GM12892 (cell line): Measurements from ENCODE around the gene ACOT8.

Source experiments
- DNase-seq: peaks from one replicate; pipeline ENCODE4 v3.0.0; 2011; ENCODE audit not compliant: insufficient read length
- FAIRE-seq: peaks from 2 replicates; lab custom pipeline; 2011; peaks lifted over from hg19 to GRCh38; lab: Jason Lieb, UNC
- POLR2A ChIP-seq: IDR thresholded peaks from 2 replicates; pipeline ENCODE4 v1.6.1; 2011; ENCODE audit warnings: low read depth, low read length, control low read depth
- POLR2AphosphoS5 ChIP-seq: IDR thresholded peaks from 2 replicates; pipeline ENCODE4 v1.6.1; 2011; ENCODE audit warnings: low read depth, low read length, control low read depth
- TAF1 ChIP-seq: IDR thresholded peaks from 2 replicates; pipeline ENCODE4 v1.6.1; 2011; ENCODE audit warnings: low read depth, mild to moderate bottlenecking, control low read depth, low read length, borderline replicate concordance

The ACOT8 gene

DNA sequence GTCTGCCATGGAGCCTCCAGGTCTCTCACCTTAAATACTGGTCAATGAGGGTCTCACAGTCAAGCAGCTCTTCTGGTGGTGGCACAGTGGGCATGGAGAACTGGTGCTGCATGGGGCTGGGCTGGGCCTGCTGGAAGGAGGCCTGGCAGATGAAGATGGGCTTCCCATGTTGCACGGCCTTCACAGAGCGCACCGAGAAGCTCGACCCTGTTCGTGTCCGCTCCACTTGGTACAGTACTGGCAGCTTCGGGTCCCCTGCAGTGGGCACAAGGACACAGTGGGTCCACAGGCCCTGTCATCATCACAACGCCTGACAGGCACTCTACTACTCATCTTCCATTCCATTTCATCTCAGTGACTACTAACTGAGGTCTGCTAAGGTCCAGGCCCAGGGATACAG lies 8.8 kb downstream of the ACOT8 start:
- no peak for DNase-seq
- no peak for FAIRE-seq
- TF ChIP-seq TAF1 (no peak), POLR2A (no peak), POLR2AphosphoS5 (no peak)

DNA sequence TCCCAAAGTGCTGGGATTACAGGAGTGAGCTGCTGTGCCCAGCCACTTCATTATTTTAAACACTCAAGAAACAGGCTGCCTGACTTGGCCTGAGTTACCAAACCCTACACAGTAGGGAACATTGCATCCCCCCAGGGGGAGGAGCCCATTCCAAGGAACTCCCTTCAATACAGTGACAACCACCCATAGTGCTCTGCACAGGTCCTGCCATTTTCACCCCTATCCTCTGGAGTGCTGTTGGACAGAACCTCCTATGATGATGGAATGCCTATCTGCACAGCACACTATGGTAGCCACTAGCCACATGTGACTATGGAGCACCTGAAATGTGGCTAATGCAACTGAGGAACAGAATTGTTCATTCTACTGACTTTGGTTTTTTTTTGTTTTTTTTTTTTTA lies 11.7 kb downstream of the ACOT8 start:
- TF ChIP-seq POLR2A (no peak), TAF1 (no peak)
- no peak for FAIRE-seq
- no peak for DNase-seq

DNA sequence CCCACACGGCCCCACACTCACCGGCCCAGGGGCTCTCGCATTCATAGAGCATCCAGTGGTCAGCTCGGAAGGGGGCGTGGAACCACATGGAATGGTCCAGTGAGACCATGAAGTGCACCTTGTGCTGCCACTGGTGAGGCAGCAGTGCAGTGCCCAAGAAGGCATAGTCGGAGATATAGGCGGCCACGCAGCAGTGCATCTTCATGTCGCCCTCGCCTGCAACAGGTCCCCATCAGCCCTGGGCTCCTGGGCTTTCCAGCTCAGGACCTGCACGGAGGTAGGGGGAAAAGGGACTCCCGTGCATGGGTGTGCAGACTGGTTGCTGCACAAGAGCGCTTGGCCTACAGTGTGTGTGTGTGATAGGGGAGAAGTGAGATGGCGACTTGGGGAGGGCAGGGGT lies 13.7 kb downstream of the ACOT8 start:
- FAIRE-seq (no peak), DNase-seq (no peak)
- TF ChIP-seq POLR2A, result no peak
- TF ChIP-seq TAF1, result no peak
- TF ChIP-seq POLR2AphosphoS5, result no peak

DNA sequence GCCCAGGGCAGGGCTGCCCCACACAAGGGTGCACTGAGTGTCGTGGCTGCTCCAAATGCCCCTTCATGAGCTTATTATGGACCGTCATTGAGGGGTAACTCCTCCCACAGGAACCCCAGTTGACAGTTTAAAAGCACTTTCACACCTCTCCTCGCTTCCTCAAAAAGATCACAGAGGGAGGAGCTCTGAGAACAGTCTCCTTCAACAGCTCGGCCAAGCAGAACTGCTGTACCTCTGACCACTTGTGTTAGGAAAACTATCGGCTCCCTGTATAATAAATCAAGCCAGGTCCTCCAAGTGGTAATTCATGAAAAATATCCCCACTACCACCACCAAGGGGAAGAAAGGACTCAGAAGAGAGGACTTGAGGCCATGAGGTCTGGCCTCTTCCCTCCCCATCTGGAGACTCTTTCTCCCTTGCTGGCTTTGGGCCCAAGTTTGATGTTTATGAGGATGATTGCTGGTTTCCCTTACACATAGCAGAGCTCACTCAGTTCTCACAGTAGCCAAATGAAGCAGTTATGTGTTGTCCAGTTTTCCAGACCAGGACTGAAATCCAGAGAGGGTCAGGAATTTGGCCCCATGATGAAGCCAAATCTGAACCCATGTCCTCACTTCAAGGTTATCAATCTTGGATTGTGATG lies 14.9 kb downstream of the ACOT8 start:
- DNase-seq (peak; percentile 53), FAIRE-seq (peak; percentile 9)
- TF ChIP-seq POLR2A, result peak; percentile 28; the same call in 1 of the 2 replicates
- no peak for TF ChIP-seq POLR2AphosphoS5

DNA sequence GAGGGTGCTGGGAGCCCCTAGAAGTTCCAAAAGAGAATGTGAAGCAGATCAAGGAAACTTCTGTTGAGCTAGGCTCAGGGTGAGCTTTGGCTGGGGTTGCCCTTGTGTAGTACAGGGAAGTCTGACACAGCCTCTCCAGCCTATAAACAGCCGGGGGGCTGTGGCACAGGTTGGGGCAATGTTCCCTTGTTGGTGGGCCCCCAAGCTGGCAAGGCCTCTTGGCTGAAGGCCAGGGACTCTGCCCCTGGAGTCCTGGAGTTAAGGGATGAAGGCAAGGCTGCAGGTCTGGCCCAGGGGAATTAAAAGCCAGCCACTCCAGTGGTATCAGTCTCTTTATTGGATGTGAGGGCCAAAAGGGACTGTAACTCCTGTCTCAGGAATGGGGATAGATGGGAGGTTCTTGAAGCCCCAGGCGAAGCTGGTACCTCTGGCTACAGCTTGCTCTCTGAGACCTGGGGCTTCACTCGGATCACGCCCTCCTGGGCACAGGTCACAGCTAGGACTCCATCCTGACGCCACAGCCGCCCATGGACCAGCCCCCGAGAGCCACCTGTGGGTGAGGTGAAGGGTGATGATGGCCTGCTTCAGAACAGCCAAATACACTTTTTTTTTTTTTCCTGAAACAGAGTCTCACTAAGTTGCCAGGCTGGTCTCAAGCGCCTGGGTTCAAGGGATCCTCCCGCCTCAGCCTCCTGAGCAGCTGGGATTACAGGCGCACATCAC lies 15.6 kb downstream of the ACOT8 start:
- TF ChIP-seq POLR2A (no peak), TAF1 (no peak), POLR2AphosphoS5 (no peak)
- no peak for DNase-seq
- FAIRE-seq, result no peak

DNA sequence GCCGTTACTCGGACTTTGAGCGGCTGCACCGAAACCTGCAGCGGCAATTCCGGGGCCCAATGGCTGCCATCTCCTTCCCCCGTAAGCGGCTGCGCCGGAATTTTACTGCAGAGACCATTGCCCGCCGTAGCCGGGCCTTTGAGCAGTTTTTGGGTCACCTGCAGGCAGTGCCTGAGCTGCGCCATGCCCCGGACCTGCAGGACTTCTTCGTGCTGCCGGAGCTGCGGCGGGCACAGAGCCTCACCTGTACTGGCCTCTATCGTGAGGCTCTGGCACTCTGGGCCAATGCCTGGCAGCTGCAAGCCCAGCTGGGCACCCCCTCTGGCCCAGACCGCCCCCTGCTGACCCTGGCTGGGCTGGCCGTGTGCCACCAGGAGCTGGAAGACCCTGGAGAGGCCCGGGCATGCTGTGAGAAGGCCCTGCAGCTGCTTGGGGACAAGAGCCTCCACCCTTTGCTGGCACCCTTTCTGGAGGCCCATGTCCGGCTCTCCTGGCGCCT lies 16.4 kb downstream of the ACOT8 start:
- TF ChIP-seq POLR2AphosphoS5, result no peak
- TF ChIP-seq TAF1, result no peak
- no peak for TF ChIP-seq POLR2A
- FAIRE-seq, result no peak
- no peak for DNase-seq

DNA sequence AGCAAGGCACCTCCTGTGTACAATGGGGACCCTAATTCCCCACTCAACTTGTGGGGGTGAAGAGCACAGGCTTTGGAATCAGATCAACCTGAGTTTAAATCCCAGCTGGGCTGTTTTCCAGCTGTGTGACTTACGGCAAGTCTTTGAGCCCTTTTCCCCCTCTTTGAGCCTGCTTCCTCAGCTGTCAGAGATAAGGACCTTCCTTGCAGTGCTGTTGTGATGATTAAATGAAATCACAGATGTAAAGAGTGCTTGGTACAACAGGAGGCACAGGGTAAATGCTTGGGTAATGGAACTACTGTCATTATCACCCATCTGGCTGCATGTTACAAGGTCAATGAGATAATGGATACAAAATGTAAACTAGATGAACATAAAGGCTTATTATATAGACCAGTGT lies 20.4 kb downstream of the ACOT8 start:
- FAIRE-seq (no peak), DNase-seq (no peak)
- TF ChIP-seq POLR2A (no peak), TAF1 (no peak), POLR2AphosphoS5 (no peak)

DNA sequence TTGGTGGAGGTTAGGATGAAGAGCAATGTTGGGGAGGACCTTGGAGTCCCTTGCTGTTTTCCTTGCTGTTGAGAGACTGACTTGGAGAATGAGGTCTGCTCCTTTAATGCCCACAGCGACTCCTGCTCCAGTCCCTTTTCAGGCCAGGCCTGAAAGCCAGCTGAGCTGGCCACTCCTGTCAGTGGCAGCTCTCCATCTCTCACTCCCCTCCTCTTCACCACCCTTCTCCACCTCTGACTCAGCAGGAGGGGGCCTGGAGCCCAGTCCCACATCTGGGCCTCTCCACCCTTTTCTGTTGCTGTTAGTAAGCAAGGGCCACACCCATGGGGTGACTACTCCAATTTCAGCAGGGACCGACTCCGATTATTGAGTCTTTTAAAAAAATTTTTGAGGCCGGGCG lies 21.4 kb downstream of the ACOT8 start:
- FAIRE-seq, result no peak

DNA sequence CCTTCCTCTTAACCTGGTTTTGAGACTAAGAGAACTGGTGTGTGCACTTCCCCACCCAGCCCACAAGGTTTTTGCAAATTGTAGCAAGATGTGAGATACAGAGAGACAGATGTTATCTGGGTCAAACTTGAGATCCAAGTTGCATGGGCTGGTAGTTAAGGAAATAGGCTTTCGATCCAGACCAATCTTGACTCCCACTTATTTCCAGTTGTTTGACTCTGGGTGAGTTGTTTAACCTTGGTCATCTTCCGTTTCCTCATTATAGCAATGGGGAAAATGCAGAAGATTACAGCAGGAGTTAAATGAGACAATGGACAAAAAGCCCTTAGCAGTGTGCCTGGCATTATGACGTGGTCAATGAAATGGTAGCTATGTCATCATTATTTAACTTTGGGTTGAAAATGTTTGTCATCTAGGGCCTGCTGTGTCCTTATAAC lies 21.8 kb downstream of the ACOT8 start:
- DNase-seq (no peak), FAIRE-seq (no peak)
- TF ChIP-seq TAF1 (no peak), POLR2AphosphoS5 (no peak), POLR2A (no peak)

More for the DNA sequence above, 21.4 kb downstream of the ACOT8 start:
- TF ChIP-seq TAF1 (no peak), POLR2A (no peak), POLR2AphosphoS5 (no peak)
- no peak for DNase-seq

DNA sequence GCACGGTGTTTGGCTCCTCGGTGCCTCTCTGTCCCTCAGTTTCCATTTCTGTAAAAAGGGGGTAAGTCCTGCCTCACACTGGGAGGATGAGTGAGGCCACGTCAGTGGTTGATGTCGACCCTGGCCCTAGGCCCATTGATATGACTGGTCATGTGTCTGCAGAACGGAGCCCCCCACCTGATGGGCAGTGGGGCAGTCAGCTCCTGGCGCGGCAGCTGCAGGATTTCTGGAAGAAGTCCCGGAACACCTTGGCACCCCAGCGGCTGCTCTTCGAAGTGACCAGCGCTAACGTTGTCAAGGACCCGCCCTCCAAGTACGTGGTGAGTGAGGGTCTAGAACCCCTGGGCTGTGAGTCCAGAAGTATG lies 22.4 kb downstream of the ACOT8 start:
- TF ChIP-seq POLR2AphosphoS5, result no peak
- no peak for TF ChIP-seq POLR2A
- no peak for TF ChIP-seq TAF1
- DNase-seq, result no peak
- FAIRE-seq, result no peak

DNA sequence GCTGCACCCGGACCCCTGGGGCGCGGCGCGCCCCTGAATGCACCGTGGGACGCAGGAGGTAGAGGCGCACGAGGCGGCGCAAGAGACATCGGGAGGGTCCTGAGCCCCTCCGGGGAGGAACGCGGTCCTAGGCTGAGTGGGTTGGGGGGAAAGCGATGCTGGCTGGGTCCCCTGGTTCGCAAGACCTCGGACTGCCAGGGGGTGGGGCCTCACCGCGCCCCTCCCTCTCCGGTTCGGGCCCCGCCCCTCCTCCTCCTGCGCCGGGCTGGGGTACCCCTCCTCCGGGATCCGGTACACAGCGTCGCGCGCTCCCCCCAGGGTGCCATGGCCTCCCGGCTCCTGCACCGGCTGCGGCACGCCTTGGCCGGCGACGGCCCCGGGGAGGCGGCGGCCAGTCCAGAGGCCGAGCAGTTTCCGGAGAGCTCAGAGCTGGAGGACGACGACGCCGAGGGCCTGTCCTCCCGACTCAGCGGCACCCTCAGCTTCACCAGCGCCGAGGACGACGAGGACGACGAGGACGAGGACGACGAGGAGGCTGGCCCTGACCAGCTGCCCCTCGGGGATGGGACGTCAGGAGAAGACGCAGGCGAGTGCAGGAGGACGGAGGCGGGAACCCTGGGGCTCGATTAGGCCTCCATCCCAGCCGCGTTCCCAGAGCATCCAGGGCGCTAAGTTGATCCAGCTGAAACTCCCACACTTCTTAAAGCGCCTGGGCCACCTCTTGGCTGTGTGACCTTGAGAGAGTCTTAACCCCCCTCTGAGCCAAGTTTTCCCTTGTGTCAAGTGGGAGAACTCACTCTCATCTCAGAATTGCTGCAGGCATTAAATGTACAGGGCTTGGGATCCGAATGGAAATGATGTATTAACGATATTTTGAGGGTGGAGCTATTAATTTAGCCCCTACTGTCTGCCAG lies 23.1 kb downstream of the ACOT8 start:
- peak; percentile 63 for DNase-seq
- FAIRE-seq, result no peak

More for the DNA sequence above, 23.1 kb downstream of the ACOT8 start:
- TF ChIP-seq POLR2A (no peak), POLR2AphosphoS5 (no peak), TAF1 (no peak)
